SW480 (cell line): ENCODE measurements around the gene LPCAT2.
A peak's percentile ranks its signal among the peaks of the same experiment; 100 is the strongest.

Experiments used
- DNase-seq: peaks from one replicate; pipeline ENCODE4 v3.0.0-alpha.2; 2016; ENCODE audit warnings: low spot score

Gene LPCAT2

DNA sequence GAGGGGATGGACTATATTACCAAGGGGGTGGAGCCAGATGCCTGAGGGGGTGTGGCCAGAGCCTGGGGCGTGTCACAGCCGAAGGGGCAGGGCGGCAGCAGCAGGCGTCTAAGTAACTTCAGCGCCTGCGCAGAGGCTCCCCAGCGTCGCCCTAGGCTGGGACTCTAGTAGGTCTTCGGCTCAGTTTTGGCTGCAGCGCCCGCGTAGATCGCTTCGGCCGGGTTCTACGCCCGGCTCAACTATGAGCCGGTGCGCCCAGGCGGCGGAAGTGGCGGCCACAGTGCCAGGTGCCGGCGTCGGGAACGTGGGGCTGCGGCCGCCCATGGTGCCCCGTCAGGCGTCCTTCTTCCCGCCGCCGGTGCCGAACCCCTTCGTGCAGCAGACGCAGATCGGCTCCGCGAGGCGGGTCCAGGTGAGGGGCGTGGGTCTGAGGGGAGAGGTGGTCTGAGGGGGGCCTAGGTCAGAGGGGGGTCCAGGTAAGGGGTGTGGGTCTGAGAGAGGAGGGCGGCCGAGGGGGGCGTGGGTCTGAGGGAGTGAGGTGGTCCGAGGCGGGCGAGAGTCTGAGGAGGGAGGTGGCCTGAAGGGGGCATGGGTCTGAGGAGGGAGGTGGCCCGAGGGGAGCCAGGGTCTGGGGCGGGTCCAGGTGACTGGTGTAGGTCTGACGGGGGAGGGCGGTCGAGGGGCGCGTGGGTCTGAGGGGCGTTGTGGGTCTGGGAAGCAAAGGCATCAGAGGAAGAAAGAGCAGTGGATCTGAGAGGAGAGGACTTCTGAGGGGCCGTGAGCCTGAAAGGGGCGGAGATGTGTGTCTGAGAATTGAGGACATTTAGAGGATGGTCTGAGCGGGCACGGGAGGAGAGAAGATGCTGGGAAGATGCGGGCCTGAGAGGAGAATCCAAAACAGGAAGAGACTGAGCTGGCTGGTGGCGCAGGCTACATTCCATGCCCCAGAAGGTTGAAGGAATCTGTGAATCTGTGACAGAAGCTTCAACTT lies at the start of gene LPCAT2:
Gene LPCAT2 (plus strand): TSS at position 132 of the 991 bp plus-strand sequence. CDS start 110 bp downstream, at position 242.
- DNase-seq = peak; percentile 85

- no peak for DNase-seq
These were observed 46.6 kb upstream of the LPCAT2 start for GRCh38 chr16:55462241-55462640.

- no peak for DNase-seq
These were observed 44.5 kb upstream of the LPCAT2 start for GRCh38 chr16:55464375-55464774.

DNA sequence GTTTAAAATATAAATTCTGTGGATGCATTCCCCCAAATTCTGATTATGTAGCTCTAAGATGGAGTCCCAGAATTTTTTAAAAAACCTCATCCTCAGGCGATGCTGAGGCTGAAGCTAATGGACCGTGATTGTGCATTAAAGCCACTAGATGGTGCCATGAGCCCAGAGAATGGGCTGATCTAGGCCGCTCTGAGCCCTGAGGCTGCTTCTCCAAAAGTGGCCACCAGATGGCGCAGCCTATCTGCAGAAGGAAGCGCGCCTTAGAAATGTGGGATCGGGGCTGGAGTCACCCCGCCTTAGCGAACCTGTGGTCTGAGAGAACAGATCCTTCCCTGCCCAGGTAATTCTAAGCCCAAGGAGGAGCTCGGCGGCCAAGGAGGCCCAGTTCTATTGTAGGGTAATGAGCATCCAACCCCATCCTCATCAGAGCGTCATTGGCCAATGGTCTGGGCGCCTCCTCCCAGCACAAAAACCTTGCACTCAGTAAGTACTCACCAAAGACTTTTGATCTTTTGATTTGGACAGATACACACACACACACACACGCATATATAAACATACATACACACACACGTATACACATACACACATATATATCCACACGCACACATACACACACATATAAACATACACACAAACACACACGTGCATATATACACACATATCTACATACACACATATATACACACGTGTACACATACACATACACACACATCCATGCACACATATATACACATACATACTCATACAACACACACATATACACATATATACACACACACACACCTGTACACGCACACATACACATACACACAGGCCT lies 43.6 kb upstream of the LPCAT2 start:
- DNase-seq = peak; percentile 66

DNA sequence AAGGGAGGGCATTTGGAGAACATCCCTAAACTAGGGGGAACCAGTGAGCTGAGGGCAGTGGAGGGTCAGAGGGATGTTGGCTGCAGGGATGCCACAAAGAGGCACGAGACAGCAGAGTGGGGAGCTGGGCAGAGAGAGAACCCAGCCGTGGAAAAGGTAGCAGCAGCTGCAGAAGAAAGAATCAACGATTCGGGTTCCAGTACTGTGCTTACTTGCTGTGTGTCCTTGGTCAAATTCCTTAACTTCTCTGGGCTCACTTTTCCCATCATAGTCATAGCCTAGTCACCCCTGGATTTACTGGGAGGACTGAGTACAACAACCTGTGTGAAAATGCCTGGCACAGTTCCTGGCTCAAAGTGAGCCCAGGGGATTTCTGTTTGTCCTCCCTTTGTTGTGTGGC lies 42.7 kb upstream of the LPCAT2 start:
- no peak for DNase-seq

- no peak for DNase-seq
These were observed 41.0 kb upstream of the LPCAT2 start for GRCh38 chr16:55467898-55468297.

- no peak for DNase-seq
These were observed 40.4 kb upstream of the LPCAT2 start for GRCh38 chr16:55468352-55468990.

GRCh38 chr16:55469821-55470532 lies 38.9 kb upstream of the LPCAT2 start:
- DNase-seq = no peak

DNA sequence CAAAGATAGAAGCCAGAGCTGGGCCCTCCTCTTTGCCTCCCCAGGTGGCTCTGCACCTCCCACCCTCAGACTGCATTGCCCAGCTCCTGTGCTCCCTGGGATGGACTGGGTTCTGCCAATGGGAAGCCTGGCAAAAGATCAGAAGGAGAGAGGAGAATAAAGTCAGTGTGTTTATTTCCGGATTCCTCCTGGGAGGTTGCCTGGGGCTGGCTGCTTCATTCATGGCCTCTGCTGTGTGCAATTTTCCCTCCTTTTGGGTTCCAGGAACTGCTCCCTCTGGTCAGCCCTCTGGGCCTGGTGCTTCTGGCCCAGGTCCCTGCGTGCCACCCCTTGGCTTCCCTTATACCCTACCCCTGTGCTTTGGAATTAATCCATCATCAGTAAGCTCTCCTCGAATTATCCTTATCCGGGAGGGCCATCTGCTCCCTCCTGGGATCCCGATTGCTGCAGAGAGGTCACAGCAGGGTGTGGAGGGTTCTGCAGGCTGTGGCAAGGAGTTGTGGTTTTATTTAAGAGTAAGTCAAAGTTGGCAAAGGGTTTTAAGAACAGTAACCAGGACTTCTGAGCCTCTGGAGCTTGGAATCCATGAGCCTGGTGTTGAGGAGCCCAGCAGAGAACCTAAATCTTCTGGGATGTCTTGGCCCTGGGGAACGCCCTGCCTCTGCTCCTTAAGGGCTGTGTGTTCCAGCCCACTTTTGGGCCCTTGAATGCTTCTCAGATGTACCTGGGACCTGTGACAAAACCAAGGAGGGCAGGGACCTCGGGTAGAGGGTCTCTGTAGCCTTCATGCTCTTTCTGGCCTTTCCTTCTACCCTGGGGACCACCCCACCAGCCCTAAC lies 38.1 kb upstream of the LPCAT2 start:
- DNase-seq = peak; percentile 23

GRCh38 chr16:55471448-55472097 lies 37.3 kb upstream of the LPCAT2 start:
- peak; percentile 13 for DNase-seq

GRCh38 chr16:55473587-55473986 lies 35.3 kb upstream of the LPCAT2 start:
- no peak for DNase-seq

GRCh38 chr16:55474821-55475220 lies 34.1 kb upstream of the LPCAT2 start:
- DNase-seq = no peak

DNA sequence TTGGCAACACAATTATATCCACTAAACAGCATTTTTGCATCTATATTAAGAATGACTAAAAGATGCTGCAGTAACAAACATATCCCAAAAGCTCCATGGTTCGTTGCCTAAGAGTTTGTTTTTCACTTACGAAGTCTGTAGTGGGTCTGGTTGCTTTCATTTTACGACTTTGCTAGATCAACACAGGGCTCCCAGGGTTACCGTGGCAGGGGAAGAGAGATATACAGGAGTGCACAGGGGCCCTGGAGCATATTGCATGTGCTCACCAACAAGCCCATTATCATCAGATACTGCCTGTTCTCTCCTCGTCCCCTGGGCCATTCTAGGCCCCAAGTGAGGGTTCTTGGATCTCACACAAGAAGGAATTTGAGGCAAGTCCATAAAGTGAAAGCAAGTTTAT lies 33.0 kb upstream of the LPCAT2 start:
- no peak for DNase-seq

DNA sequence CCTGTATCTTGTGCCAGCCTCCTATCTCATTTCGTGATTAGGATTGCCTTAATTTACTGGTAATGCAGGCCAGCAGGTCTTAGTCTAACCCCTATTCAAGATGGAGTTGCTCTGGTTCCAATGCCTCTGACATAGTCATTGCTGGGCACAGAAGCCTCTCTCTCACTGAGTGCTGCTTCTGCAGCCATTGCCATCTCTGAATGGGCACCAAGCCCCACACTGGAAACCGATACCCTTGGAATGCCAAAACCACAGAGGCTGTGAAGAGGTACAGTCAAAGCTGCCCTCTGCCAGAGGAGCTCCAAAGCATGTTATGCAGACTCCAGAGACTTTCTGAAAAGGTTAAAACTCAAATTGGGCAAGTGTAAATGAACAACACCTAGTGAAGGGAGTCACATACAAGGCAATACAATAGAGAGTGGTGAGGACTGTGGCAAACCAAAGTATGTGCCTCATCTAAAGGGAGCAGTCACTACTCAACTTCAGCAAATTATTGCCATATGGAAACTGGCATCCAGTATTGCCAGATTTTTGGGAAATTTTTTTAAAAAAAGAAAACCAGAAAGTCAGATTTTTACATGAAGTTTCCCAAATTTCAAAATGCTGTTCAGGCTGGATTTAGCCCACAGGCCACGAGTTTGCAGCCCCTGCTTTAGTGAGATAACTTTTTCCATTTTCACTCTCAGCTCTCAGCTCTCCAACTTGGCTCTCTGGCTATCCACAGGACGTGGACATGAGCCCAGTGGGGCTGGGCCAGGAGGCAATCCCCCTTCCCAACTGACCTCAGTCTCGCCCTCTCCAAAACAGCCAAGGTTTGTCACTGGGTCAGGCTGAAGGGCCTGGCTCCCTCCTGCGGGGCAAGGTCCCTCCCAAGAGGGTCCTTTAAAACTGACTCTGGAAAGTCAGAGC lies 32.0 kb upstream of the LPCAT2 start:
- DNase-seq = no peak

GRCh38 chr16:55477736-55478135 lies 31.1 kb upstream of the LPCAT2 start:
- no peak for DNase-seq

DNA sequence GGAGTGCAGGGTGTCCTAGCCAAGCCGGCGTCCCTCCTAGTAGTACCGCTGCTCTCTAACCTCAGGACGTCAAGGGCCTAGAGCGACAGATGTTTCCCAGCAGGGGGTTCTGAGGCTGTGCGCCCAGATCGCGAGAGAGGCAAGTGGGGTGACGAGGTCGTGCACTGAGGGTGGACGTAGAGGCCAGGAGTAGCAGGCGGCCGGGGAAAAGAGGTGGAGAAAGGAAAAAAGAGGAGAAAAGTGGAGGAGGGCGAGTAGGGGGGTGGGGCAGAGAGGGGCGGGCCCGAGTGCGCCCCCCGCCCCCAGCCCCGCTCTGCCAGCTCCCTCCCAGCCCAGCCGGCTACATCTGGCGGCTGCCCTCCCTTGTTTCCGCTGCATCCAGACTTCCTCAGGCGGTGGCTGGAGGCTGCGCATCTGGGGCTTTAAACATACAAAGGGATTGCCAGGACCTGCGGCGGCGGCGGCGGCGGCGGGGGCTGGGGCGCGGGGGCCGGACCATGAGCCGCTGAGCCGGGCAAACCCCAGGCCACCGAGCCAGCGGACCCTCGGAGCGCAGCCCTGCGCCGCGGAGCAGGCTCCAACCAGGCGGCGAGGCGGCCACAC lies 29.9 kb upstream of the LPCAT2 start, which contains the start of gene MMP2:
Gene MMP2 (plus strand): TSS at position 372 of the 603 bp plus-strand sequence. CDS start 282 bp downstream, outside the sequence.
- DNase-seq = no peak

DNA sequence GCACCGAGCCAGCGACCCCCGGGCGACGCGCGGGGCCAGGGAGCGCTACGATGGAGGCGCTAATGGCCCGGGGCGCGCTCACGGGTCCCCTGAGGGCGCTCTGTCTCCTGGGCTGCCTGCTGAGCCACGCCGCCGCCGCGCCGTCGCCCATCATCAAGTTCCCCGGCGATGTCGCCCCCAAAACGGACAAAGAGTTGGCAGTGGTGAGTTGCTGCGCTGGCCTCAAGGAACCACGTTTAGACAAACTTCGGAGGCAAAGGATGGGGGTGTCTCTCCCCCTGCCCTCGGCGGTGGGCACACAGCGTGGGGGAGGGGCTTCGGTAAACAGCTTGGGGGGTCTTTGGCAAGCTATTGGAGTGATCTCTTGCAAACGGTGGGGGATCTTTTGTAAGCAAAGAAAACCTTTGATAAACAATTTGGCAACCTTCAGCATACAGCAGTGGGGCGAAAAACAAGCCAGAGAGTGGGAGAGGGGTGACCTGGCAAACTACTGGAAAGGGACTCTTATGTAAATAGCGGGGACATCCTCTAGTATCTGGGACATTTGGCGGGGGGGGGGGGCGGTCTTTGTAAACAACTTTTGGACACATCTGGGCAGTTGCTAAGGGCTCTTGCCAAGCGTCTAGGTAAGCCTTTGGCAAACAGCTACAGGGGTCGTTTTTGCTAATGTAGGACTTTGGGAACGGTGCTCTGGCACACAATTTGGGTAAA lies 29.3 kb upstream of the LPCAT2 start:
- no peak for DNase-seq

- no peak for DNase-seq
These were observed 28.6 kb upstream of the LPCAT2 start for GRCh38 chr16:55480228-55480655.
